Measurements from ENCODE around the gene BRD7.

The BRD7 gene

DNA sequence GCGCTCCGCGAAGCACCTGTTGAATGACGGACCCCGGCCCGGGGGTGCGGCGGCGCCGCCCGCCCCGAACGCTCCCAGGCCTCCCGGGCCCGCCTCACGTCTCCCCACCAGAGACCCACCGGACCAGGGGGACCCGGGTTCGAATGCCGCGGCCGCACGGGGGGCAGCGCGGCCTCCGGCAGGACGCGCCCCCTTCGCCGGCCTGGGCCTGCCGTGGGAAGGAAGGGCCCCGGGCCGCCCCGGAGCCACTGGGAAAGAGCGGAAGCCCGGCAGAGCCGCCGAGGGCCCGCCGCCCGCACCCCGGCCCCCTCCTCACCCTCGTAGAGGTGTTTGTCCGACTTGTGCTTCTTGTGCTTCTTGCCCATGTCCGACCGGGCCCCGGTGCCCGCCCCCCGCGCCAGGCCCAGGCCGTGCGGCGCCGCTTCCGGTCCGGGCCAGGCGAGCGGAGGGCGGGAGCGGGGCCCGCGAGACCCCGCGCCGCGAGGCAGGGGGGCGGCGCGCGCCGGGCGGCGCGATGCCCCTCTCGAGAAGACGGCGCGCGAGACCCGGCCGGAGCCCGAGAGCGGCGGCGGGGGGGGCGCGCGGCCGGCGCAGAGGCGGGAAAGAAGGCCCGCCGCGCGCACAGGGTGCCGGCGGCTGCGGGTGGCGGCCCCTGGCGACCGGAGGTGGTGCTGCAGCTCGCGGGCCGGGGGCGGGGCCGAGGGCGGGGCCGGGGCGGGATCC, at the start of gene BRD7:
TSS of gene BRD7 (minus strand) at position 579 of the 723 bp plus-strand sequence. CDS start at position 365, 214 bp downstream.
- DNase-seq (ENCODE audit: low read depth), result peak; percentile 74

DNA sequence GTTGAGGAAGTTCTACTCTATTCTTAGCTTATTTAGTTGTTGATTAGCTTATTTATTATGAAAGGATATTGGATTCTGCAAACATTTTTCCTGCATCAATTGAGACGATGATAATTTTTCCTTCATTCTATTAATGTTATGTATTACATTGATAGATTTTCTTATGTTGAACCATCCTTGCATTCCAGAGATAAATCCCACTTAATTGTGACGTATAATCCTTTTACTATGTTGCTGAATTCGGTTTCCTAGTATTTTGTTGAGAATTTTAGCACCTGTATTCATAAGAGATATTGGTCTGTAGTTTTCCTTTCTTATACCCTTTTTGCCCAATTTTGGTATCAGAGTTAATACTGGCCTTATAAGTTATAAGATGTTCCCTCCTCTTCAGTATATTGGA, 47.6 kb upstream of the BRD7 start:
- DNase-seq (ENCODE audit: low read depth), result no peak

- DNase-seq (ENCODE audit: low read depth), result no peak
Measured at GRCh38 chr16:50414152-50414551, 45.4 kb upstream of the BRD7 start.

DNA sequence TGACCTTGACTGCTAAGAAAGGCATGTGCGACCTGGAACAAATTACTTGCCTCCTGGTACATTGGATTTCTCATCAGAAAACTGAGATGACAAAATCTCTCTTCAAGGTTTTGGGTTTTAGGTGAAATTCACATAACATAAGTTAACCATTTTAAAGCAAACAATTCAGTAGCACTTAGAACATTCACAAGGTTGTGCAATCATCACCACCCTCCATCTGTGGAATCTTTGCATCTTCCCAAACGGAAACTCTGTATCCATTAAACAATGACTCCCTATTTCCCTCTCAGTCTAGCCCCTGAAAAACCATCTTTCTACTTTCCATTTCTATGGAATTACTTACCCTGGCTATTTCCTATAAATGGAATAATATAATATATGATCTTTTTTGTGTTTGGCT, 42.2 kb upstream of the BRD7 start:
- DNase-seq (ENCODE audit: low read depth), result no peak

DNA sequence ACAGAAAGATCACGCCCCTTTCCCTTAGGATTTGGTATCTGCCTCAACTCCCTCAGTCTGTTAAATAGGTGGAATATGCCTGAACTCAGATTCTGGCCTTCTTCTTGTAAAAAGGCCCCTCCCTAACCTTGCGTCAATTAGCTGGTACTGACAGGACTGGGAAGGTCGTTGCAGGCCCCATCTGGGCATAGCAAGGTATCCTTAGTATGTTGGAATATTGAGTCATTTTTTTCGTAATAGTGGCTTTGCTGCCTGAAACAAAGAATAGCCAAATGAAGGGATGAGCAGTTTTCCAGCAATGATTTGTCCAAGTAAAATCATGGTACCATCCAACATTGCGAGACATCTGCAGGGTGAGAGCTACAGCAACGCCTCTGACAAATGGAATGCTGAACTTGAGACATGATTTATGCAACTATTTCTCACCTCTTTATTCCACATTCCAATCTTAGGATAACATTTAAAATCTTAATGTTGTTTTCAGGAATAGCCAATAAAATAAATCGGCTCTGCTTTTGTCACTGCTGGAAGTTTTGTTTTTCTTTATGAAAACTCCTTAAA, 39.3 kb upstream of the BRD7 start:
- no peak for DNase-seq (ENCODE audit: low read depth)

GRCh38 chr16:50407351-50407750, 38.6 kb upstream of the BRD7 start:
- DNase-seq (ENCODE audit: low read depth), result no peak

- no peak for DNase-seq (ENCODE audit: low read depth)
Measured at GRCh38 chr16:50403491-50403890, 34.7 kb upstream of the BRD7 start.

- no peak for DNase-seq (ENCODE audit: low read depth)
Measured at GRCh38 chr16:50402298-50402895, 33.6 kb upstream of the BRD7 start.

DNA sequence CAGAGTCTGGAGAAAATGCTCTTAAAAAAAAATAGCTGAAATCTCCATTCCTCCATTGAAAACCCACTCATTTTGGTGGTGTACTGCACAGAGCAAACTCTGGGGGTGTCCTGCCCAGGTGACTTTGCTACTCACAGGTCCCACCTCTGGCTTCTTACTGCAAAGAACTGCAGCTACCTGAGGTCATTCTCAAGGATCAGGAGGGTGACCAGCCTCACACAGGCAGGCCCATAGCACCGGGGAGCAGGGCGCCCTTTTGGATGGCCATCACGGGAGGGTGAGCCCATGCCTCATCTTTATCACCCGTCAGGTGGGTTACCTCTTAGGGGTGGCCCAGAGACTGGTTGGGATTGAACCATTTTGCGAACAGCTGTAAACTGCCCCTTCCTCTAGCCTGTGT, 32.6 kb upstream of the BRD7 start:
- DNase-seq (ENCODE audit: low read depth), result no peak

DNA sequence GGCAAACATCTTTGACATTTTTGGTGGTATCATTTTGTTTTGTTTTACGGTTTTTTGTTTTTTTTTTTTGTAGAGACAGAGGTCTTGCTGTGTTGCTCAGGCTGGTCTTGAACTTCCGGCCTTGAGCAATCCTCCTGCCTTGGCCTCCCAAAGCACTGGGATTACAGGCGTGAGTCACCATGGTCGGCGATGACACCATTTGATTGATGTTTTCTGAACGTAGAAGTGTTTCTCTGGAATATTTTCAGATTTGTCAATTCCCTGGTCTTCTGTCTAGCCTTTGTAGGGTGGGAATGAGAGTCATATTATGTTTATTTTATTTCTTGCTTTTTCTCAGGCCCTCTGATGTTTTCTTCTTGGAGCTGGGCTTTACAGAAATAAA, 32.2 kb upstream of the BRD7 start:
- peak; percentile 56 for DNase-seq (ENCODE audit: low read depth)

DNA sequence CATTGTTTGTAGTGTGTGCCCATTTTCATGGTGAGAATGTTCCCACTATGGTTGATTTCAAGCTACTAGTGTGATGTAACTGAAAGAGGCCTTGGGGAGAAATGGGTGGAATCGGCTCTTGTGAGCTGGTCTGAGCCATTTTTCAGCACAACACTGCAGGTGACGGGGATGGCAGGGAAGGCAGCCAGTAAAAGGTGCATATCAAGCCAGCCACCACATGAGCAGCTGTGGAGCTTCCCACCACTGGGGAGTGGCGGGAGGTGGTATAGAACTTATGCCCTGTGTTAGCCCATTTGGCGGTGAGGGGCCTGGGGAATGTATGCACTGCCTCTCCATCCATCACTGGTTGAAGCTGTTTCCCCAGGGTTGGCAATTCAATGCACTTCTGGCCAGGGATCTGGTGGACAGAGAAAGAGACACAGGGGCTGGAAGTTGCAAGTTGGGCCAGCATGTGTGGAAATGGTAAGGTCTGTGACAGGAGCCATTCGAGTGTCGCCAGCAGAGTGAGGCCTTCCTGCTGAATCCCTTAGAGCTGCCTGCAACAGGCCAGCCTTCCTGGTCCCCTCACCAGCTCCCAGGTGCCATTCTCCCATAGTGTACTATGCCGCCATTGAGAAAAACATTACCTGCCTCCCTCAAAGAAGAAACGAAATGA, 31.7 kb upstream of the BRD7 start:
- DNase-seq (ENCODE audit: low read depth), result no peak

GRCh38 chr16:50399411-50399810, 30.6 kb upstream of the BRD7 start:
- no peak for DNase-seq (ENCODE audit: low read depth)

- no peak for DNase-seq (ENCODE audit: low read depth)
Measured at GRCh38 chr16:50398336-50398735, 29.5 kb upstream of the BRD7 start.

GRCh38 chr16:50396761-50397535, 28.2 kb upstream of the BRD7 start:
- DNase-seq (ENCODE audit: low read depth), result peak; percentile 93

DNA sequence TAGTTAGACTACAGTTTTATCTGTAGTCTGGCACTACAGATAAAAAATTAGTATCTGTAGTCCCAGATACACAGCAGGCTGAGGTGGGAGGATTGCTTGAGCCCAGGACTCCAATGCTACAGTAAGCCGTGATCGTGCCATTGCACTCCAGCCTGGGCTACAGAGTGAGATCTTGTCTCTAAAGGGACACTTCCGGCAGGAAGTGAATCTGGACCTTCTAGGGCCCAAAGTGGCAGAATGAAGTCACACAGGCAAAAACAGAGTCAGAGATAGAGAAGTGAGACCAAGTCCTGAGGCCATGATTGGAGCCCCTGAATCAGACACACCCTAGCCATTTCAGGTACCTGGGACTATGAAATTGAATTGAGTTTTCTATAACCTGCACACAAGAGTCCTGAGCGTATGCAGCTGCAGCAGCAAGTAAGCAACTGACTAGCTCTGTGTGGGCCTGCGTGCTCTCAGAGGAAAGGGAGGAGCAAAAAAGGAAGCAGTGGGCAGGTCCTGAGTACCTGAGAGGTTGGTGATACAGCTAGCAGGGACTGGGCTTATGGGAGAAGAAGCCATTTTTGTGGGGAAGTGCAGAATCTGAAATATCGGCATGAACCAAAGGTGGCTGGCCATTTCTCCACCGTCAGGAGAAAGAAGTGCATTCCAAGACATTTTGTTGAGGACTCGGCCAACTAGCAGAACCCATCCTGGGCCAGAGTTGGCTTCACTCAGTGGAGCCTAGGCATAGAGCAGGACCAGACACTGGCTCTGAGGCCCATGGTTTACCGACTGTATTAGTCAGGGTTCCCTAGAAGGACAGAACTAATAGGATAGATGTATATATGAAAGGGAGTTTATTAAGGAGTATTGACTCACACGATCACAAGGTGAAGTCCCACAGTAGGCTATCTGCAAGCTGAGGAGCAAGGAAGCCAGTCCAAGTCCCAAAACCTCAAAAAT, 27.2 kb upstream of the BRD7 start:
- DNase-seq (ENCODE audit: low read depth), result no peak

DNA sequence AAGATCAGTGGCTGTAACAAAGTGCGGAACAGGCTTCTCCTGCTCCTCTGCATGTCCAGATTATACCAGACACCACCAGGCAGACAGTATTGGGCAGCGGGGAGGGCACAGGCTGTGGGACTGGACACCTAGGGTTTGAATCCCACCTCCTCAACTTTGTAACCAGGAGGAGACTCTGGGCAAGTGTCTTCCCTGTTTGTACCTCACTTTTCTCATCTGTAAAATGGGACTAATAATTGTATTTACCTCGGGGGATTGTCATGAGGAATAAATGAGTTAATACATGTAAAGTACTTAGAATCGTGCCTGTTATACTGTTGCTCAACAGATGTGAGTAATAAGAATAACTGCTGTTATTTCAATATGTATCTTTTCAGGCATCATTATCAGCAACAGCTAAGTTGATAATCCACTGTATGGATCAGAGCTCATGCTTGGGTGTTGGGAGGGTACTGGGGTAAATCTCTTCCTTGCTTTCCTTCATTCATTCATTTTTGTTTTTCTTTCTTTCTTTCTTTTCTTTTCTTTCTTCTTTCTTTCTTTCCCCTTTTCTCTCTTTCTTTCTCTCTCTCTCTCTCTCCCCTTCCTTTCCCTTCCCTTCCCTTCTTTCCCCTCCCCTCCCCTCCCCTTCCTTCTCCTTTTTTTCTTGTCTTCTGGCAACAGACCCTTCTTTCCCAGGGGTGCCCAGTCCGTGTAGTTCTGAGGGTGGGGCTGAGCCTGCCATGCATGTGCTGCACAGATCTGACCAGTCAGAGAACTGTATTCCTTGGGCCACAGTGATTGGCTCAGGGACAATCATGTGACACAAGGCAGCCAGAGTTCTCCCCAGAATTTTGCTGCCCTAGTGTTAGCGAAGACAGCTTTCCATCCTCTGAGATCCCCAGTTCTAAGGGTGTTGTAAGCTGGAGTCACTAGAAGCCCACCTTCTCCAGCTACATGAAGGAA, 25.3 kb upstream of the BRD7 start:
- no peak for DNase-seq (ENCODE audit: low read depth)

DNA sequence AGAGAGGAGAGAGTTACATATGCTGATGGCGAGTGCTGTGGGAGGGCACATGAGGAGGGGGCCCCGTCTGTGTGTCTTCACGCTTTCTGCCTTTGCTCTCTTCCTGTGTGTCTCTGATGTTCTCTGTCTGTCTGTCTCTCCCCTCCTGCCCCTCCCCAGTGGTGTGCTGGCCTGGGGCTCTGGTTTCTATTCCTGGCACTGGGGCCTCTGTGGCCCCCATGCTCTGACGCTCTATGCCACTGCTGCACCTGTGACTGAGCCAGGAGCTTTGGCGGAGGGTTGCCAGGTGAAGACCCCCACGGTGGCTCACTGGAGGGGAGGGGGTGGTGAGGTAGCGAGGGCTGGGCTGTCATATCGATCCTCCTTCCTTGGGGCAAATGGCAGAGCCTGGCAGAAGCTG, 24.6 kb upstream of the BRD7 start:
- DNase-seq (ENCODE audit: low read depth), result no peak

DNA sequence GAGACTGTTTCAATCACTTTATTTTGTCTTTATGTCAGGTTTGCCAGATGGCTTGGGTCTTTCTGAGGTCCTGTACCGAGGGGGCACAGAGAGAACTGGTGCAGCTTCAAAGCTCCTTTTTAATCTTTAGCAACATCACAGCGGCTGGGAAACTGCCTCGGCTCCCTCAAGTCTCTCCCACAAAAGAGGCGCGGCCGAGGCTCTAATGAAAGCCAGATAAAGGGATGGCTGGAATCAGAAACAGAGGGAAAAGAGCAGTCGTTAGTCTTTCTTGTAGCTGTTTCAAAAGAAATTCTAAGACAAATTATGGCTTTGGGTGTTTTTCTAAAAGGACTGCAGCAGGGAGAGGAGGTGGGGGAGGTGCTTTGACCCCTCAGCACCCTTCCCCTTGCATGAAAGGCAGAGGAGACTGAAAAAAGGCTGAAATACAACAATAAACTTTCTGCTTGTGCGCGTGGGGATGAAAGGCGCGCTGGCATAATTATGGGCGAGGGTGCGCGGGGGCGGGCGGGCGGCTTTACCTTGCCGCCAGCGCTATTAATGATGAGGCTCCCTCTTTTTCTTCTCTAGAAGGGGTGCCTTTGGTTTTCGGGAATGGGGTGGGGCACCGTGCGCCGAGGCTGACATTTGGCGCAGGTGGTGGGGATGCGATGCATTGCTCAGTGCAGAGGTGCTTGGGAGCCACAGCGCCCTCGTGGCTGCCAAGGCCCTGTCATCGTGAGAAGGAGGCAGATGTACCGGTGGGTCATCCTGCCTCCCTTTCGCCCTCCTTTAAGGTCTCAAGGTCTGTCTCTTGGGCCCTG, 22.3 kb upstream of the BRD7 start:
- DNase-seq (ENCODE audit: low read depth), result no peak

- no peak for DNase-seq (ENCODE audit: low read depth)
Measured at GRCh38 chr16:50390371-50390771, 21.6 kb upstream of the BRD7 start.
